ENCODE data around the gene LTN1. TPM values are rescaled to one million over a fixed set of nuclear protein-coding genes. Genes with fewer than 3 reads are reported as not detected.
A peak's percentile ranks its signal among the peaks of the same experiment; 100 is the strongest.

Gene LTN1
- total and polyA plus RNA-seq, 2 of the 13 experiments (the other 11 are each of a cell fraction or from before 2014, with no cell fraction given) = 6.7 to 24.6 TPM

GRCh38 chr21:28884976-28885852 lies 107.5 kb downstream of the LTN1 start (continued):
- TF ChIP-seq, protein P1, sequence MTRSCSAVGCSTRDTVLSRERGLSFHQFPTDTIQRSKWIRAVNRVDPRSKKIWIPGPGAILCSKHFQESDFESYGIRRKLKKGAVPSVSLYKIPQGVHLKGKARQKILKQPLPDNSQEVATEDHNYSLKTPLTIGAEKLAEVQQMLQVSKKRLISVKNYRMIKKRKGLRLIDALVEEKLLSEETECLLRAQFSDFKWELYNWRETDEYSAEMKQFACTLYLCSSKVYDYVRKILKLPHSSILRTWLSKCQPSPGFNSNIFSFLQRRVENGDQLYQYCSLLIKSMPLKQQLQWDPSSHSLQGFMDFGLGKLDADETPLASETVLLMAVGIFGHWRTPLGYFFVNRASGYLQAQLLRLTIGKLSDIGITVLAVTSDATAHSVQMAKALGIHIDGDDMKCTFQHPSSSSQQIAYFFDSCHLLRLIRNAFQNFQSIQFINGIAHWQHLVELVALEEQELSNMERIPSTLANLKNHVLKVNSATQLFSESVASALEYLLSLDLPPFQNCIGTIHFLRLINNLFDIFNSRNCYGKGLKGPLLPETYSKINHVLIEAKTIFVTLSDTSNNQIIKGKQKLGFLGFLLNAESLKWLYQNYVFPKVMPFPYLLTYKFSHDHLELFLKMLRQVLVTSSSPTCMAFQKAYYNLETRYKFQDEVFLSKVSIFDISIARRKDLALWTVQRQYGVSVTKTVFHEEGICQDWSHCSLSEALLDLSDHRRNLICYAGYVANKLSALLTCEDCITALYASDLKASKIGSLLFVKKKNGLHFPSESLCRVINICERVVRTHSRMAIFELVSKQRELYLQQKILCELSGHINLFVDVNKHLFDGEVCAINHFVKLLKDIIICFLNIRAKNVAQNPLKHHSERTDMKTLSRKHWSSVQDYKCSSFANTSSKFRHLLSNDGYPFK (CRISPR knock-in tag; IDR thresholded peaks at IDR 0.05; ENCODE audit: borderline replicate concordance) = peak; percentile 96
- TF ChIP-seq, protein P2, sequence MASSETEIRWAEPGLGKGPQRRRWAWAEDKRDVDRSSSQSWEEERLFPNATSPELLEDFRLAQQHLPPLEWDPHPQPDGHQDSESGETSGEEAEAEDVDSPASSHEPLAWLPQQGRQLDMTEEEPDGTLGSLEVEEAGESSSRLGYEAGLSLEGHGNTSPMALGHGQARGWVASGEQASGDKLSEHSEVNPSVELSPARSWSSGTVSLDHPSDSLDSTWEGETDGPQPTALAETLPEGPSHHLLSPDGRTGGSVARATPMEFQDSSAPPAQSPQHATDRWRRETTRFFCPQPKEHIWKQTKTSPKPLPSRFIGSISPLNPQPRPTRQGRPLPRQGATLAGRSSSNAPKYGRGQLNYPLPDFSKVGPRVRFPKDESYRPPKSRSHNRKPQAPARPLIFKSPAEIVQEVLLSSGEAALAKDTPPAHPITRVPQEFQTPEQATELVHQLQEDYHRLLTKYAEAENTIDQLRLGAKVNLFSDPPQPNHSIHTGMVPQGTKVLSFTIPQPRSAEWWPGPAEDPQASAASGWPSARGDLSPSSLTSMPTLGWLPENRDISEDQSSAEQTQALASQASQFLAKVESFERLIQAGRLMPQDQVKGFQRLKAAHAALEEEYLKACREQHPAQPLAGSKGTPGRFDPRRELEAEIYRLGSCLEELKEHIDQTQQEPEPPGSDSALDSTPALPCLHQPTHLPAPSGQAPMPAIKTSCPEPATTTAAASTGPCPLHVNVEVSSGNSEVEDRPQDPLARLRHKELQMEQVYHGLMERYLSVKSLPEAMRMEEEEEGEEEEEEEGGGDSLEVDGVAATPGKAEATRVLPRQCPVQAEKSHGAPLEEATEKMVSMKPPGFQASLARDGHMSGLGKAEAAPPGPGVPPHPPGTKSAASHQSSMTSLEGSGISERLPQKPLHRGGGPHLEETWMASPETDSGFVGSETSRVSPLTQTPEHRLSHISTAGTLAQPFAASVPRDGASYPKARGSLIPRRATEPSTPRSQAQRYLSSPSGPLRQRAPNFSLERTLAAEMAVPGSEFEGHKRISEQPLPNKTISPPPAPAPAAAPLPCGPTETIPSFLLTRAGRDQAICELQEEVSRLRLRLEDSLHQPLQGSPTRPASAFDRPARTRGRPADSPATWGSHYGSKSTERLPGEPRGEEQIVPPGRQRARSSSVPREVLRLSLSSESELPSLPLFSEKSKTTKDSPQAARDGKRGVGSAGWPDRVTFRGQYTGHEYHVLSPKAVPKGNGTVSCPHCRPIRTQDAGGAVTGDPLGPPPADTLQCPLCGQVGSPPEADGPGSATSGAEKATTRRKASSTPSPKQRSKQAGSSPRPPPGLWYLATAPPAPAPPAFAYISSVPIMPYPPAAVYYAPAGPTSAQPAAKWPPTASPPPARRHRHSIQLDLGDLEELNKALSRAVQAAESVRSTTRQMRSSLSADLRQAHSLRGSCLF (CRISPR knock-in tag; IDR thresholded peaks at IDR 0.05; ENCODE audit: borderline replicate concordance) = peak; percentile 87; the same call in 1 of the 2 replicates
- TF ChIP-seq TEAD3 (CRISPR knock-in tag; optimal IDR thresholded peaks at IDR 0.05; ENCODE audit: borderline replicate concordance) = peak; percentile 87
- TF ChIP-seq CHCHD3 (CRISPR knock-in tag; IDR thresholded peaks at IDR 0.05) = no peak
- TF ChIP-seq CAMTA2 (CRISPR knock-in tag; IDR thresholded peaks at IDR 0.05; ENCODE audit: borderline replicate concordance) = peak; percentile 89; the same call in 1 of the 2 replicates
- peak; percentile 64; the same call in 1 of the 2 replicates for TF ChIP-seq THRA (CRISPR knock-in tag; IDR thresholded peaks at IDR 0.05; ENCODE audit: borderline replicate concordance)
- TF ChIP-seq RFXAP (CRISPR knock-in tag; IDR thresholded peaks at IDR 0.05; ENCODE audit: borderline replicate concordance) = peak; percentile 86; the same call in 1 of the 2 replicates
- TF ChIP-seq ZNF670 (CRISPR knock-in tag; IDR thresholded peaks at IDR 0.05; ENCODE audit: borderline replicate concordance) = peak; percentile 95; the same call in 1 of the 2 replicates
- TF ChIP-seq, protein P3, sequence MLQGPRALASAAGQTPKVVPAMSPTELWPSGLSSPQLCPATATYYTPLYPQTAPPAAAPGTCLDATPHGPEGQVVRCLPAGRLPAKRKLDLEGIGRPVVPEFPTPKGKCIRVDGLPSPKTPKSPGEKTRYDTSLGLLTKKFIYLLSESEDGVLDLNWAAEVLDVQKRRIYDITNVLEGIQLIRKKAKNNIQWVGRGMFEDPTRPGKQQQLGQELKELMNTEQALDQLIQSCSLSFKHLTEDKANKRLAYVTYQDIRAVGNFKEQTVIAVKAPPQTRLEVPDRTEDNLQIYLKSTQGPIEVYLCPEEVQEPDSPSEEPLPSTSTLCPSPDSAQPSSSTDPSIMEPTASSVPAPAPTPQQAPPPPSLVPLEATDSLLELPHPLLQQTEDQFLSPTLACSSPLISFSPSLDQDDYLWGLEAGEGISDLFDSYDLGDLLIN (CRISPR knock-in tag; IDR thresholded peaks at IDR 0.05; ENCODE audit: borderline replicate concordance) = peak; percentile 95; the same call in 1 of the 2 replicates
- TF ChIP-seq ZSCAN9 (CRISPR knock-in tag; IDR thresholded peaks at IDR 0.05; ENCODE audit: borderline replicate concordance) = peak; percentile 97
- TF ChIP-seq, protein P4, sequence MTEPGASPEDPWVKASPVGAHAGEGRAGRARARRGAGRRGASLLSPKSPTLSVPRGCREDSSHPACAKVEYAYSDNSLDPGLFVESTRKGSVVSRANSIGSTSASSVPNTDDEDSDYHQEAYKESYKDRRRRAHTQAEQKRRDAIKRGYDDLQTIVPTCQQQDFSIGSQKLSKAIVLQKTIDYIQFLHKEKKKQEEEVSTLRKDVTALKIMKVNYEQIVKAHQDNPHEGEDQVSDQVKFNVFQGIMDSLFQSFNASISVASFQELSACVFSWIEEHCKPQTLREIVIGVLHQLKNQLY (CRISPR knock-in tag; IDR thresholded peaks at IDR 0.05) = peak; percentile 90
- peak; percentile 99 for TF ChIP-seq RBFOX2 (IDR thresholded peaks at IDR 0.05; ENCODE audit: low read depth, low read length)
- peak; percentile 95; the same call in 1 of the 2 replicates for TF ChIP-seq ZFP90 (CRISPR knock-in tag; IDR thresholded peaks at IDR 0.05; ENCODE audit: borderline replicate concordance)
- TF ChIP-seq GABPA (IDR thresholded peaks at IDR 0.05; ENCODE audit: low read depth, low read length) = no peak
- no peak; the same call in 1 of the 2 replicates for TF ChIP-seq GABPA (CRISPR knock-in tag; IDR thresholded peaks at IDR 0.05; ENCODE audit: low read depth)
- peak; percentile 99 for TF ChIP-seq ZFP41 (CRISPR knock-in tag; IDR thresholded peaks at IDR 0.05; ENCODE audit: borderline replicate concordance)

Data from HepG2 (cell line).